SU-DHL-6 (cell line): ENCODE results near the gene NR2E1.

Experiments used
- H2AFZ ChIP-seq: fragments of 200-600 bp; sonication (generic); 2 replicates; pipeline ENCODE4 v1.6.1; 2014; ENCODE audit warnings: low read depth, mild to moderate bottlenecking, moderate library complexity, mixed read lengths, antibody characterized with exemption, low read length; ENCODE audit not compliant: severe bottlenecking
- H3F3A ChIP-seq: fragments of 200-600 bp; shearing (Covaris generic); 2 replicates; pipeline ENCODE4 v1.6.0; 2016; ENCODE audit warnings: antibody characterized with exemption, mild to moderate bottlenecking; ENCODE audit not compliant: insufficient read depth
- H3K27ac ChIP-seq: fragments of 200-600 bp; sonication (generic); 2 replicates; pipeline ENCODE4 v1.5.1; 2016; ENCODE audit warnings: low read depth, mild to moderate bottlenecking, low read length, moderate library complexity, mixed read lengths
- H3K27me3 ChIP-seq: fragments of 200-600 bp; sonication (generic), shearing (Covaris generic); 2 replicates; pipeline ENCODE4 v1.6.0; 2014; ENCODE audit warnings: mild to moderate bottlenecking, low read length
- H3K36me3 ChIP-seq: fragments of 200-600 bp; sonication (generic); 2 replicates; pipeline ENCODE4 v1.6.1; 2014; ENCODE audit warnings: mild to moderate bottlenecking, low read length, mixed read lengths
- H3K4me2 ChIP-seq: fragments of 300-600, 200-600 bp; shearing (Covaris generic), sonication (generic); 2 replicates; pipeline ENCODE4 v1.6.0; 2014; ENCODE audit warnings: low read length, low read depth, mild to moderate bottlenecking; ENCODE audit not compliant: poor library complexity, severe bottlenecking
- H3K4me3 ChIP-seq: fragments of 200-600 bp; sonication (generic); 2 replicates; pipeline ENCODE4 v1.5.1; 2014; ENCODE audit warnings: antibody characterized with exemption, low read length, mild to moderate bottlenecking, mixed read lengths; ENCODE audit not compliant: insufficient read depth, poor library complexity, severe bottlenecking
- H3K79me2 ChIP-seq: fragments of 200-600 bp; sonication (generic); 2 replicates; pipeline ENCODE4 v1.6.1; 2014; ENCODE audit warnings: mild to moderate bottlenecking, low read length, moderate library complexity; ENCODE audit not compliant: insufficient read depth
- H3K9ac ChIP-seq: fragments of 200-600 bp; sonication (generic); 2 replicates; pipeline ENCODE4 v1.7.0; 2014; ENCODE audit warnings: mild to moderate bottlenecking, low read length
- H3K9me2 ChIP-seq: fragments of 200-600 bp; sonication (generic); replicated peaks from 2 replicates; pipeline ENCODE4 v1.6.1; 2014; ENCODE audit warnings: low read length; ENCODE audit not compliant: insufficient read depth
- H3K9me3 ChIP-seq: fragments of 200-600 bp; sonication (generic); 2 replicates; pipeline ENCODE4 v1.6.1; 2014; ENCODE audit warnings: low read length, mixed read lengths; ENCODE audit not compliant: insufficient read depth
- H4K20me1 ChIP-seq: fragments of 200-600 bp; sonication (generic); 2 replicates; pipeline ENCODE4 v1.6.1; 2014; ENCODE audit warnings: low read depth, mild to moderate bottlenecking, antibody characterized with exemption, low read length, moderate library complexity, mixed read lengths
- EZH2phosphoT487 ChIP-seq: fragments of 200-600 bp; sonication (generic), shearing (Covaris generic); conservative IDR thresholded peaks from 2 replicates; pipeline ENCODE4 v1.6.1; 2018; ENCODE audit warnings: mild to moderate bottlenecking, antibody characterized with exemption, low read length, moderate library complexity, mixed read lengths
- TF ChIP-seq, protein P1 (sequence below): fragments of 200-600 bp; sonication (generic); IDR thresholded peaks from one replicate; pipeline ENCODE4 v1.5.1; 2017; ENCODE audit warnings: antibody characterized with exemption, mild to moderate bottlenecking, low read length, moderate library complexity; ENCODE audit not compliant: insufficient read depth, poor library complexity, severe bottlenecking

Gene NR2E1

DNA sequence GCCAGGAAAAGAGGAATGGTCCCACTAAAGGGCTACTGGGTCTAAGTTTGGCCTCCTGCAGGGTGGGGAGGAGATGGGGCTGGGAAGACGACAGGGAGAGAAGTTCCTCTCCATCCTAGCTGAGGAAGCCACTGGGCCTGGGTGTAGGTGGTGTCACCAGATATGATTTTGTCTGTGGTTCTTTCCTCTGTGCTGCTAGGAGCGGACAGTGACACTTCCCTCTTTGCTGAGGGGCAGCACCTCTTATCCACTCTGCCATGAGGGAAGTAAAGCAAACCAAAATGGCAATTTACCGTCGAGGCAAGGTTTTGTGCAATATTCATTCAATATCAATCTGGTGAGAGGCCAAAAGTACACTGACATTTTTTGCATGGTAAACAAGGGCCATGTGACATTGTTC is 33.0 kb upstream of the NR2E1 start:
- no peaks in the 10 kb centered on the region for H3K9me3 ChIP-seq
- no peak overlapping the region for H3K4me2 ChIP-seq

DNA sequence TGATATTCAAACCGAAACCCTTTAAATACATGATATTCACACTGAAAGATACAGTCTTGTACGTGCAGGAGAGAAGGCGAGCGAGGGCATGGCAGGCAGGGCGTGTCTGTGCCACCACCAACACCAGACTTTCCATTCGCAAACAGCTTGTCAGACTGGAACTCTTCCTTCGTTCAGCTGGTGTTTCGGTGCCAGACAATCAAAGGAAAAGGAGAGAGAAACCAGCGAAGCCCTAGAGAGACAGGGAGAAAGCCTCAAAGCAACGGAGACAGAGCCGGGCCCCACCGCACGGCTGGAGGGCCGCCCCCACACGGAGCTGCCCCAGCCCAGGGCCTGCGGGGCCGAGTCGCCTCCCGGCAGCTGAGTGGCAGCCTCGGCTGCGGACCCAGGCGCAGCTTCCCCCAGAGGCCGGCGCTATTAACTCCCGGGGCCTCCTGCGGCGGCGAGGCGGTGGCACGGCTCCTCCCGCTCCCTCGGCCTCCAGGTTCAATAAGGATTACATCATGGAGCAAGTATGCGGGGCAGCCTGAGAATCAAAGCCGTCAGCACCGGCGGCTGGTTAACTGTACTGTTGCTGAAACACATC is 32.1 kb upstream of the NR2E1 start:
- no peak overlapping the region for H3K9ac ChIP-seq
- no peak overlapping the region for H3K4me3 ChIP-seq
- H2AFZ ChIP-seq, result no peak overlapping the region
- no peaks in the 10 kb centered on the region for H3K9me3 ChIP-seq
- no peaks in the 10 kb centered on the region for H3K9me2 ChIP-seq
- no peaks in the 10 kb centered on the region for H3F3A ChIP-seq
- no peaks in the 10 kb centered on the region for H3K79me2 ChIP-seq
- H4K20me1 ChIP-seq, result no peaks in the 10 kb centered on the region
- no peaks in the 10 kb centered on the region for H3K27me3 ChIP-seq
- H3K27ac ChIP-seq, result no peak overlapping the region
- no peak overlapping the region for H3K4me2 ChIP-seq
- TF ChIP-seq, protein P1, sequence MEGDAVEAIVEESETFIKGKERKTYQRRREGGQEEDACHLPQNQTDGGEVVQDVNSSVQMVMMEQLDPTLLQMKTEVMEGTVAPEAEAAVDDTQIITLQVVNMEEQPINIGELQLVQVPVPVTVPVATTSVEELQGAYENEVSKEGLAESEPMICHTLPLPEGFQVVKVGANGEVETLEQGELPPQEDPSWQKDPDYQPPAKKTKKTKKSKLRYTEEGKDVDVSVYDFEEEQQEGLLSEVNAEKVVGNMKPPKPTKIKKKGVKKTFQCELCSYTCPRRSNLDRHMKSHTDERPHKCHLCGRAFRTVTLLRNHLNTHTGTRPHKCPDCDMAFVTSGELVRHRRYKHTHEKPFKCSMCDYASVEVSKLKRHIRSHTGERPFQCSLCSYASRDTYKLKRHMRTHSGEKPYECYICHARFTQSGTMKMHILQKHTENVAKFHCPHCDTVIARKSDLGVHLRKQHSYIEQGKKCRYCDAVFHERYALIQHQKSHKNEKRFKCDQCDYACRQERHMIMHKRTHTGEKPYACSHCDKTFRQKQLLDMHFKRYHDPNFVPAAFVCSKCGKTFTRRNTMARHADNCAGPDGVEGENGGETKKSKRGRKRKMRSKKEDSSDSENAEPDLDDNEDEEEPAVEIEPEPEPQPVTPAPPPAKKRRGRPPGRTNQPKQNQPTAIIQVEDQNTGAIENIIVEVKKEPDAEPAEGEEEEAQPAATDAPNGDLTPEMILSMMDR, result no peak
- no peak for TF ChIP-seq EZH2phosphoT487
- no peaks in the 10 kb centered on the region for H3K36me3 ChIP-seq

More for the DNA sequence above, 33.0 kb upstream of the NR2E1 start:
- Histone ChIP-seq H3K4me3 (no peak overlapping the region), H3F3A (no peaks in the 10 kb centered on the region), H3K9ac (no peak overlapping the region), H3K36me3 (no peaks in the 10 kb centered on the region), H2AFZ (no peak overlapping the region), H3K27ac (no peak overlapping the region), H3K9me2 (no peaks in the 10 kb centered on the region), H4K20me1 (no peaks in the 10 kb centered on the region), H3K79me2 (no peaks in the 10 kb centered on the region), H3K27me3 (no peaks in the 10 kb centered on the region)
- TF ChIP-seq EZH2phosphoT487, result no peak
- TF ChIP-seq, protein P1, result no peak

DNA sequence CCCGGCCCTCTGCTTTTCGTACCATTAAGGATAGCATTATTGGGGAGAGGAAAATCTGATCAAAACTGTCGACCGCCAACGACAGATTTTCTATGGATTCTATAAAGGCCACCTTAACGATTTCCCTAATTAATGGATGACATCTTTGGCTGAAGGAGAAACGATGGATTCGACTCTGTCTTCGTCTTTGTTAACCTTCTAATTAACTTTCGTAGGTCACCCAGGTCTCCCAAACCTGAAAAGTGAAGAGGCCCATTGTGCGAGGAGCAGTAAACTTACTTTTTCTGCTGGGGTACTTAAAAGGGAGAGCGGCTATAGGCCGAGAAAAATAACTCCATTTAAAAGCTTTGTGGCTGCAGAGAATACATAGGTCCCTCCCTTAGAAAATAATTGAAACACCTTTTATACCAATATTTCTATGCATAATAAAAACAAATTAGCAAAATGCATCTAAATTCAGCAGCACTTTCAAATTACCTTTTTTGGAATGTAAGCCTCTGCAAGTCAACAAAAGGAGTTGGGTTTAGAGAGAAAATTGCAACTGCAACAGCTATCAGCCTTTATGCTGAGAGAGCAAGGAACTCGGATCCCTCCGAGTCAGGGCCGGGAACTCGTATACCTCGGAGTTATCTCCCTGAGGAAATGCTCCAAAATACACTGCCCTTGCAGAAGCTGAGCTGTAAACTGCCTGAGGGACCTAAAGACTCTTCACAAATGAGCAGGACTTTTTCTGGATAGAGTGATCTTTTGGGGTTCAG is 31.4 kb upstream of the NR2E1 start:
- Histone ChIP-seq H3K9me3 (no peaks in the 10 kb centered on the region), H3K27me3 (no peaks in the 10 kb centered on the region), H4K20me1 (no peaks in the 10 kb centered on the region), H3K9me2 (no peaks in the 10 kb centered on the region), H2AFZ (no peak overlapping the region), H3K9ac (no peak overlapping the region), H3K4me3 (no peak overlapping the region), H3K36me3 (no peaks in the 10 kb centered on the region), H3K79me2 (no peaks in the 10 kb centered on the region), H3K4me2 (no peak overlapping the region), H3F3A (no peaks in the 10 kb centered on the region), H3K27ac (no peak overlapping the region)
- no peak for TF ChIP-seq EZH2phosphoT487
- TF ChIP-seq, protein P1, result no peak
